Measurements from ENCODE around the gene MED20.

Gene MED20

GRCh38 chr6:41900861-41901260 is 20.1 kb downstream of the MED20 start:
- no peak for DNase-seq

- no peak for DNase-seq
Observed at GRCh38 chr6:41896281-41896680, 24.7 kb downstream of the MED20 start.

DNA sequence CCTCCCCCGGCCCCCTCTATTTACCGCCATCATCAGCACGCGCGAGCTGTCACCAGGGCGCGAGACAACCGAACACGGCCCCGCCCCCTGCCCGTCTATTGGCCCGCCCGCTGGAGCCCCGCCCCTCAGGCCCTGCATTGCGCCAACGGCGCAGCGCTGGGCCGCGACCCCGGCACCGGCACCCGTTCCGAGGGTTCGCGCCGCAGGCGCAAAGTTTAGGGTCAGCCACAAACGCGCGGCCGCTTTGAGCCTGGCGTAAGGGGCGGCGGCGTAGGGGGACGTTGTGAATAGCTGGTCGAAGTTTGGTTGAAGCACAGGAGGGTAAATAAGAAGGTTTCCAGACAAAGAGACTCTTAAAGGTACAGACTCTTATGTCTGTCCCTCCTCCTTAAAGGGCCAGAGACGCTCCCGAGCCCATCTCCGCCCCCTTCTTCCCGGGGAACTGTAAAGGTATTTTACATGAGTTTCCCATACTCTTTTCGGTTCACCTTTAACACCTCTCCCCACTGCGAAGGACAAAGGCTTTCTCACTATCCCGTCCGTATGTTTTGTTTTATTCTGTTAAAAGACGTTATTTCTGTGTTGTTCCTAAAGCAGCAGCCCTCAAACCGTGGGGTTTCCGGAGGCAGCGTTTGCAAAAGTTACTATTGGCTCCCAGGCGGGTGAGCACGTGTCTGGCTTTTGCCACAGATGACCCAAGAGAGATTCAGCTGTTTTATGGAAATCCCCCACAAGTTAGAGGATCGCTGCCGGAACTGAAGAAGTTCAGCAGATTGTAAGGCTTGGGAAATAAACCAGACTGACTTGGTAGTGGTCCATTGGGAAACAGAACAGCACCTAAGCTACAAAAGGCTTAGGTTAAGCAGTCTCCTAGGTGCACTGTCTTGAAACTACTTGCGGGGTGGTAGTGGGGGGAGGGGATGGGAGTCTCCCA is 25.4 kb downstream of the MED20 start, which contains the start of gene USP49:
USP49 (minus strand) TSS at position 76 of the 934 bp plus-strand sequence. CDS start 88,392 bp downstream, outside the sequence.
- DNase-seq, result peak; percentile 93

- DNase-seq, result no peak
Observed at GRCh38 chr6:41894366-41895299, 26.3 kb downstream of the MED20 start.

DNA sequence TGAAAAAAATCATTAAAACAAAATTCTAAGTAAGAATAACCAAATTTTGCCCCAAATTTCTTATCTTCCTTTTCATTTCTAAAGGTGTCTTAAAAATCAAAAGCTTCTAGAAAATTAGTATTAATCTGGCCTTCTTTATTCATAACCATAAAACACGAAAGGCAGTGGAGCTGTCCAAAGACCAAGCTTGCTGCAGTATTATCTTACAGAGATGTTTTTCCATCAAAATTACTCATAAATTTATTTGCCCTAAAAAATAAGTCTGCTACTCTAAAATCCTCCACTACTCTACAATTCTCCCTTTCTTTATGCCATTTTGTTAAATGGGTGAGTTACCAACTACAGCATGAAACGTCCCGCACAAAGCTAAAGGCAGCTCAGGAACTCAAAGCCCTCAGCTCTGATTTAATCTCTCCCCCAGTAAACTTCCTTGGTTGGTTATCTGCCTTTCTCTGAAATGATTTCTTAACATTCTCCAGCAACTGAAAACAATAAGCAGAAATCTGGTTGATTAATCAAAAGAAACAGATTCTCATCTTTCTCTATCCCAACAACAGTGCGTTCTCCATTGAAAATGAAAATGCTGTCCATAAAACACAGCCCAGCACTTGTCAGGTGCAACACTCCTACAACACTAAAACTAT is 27.9 kb downstream of the MED20 start:
- no peak for DNase-seq

DNA sequence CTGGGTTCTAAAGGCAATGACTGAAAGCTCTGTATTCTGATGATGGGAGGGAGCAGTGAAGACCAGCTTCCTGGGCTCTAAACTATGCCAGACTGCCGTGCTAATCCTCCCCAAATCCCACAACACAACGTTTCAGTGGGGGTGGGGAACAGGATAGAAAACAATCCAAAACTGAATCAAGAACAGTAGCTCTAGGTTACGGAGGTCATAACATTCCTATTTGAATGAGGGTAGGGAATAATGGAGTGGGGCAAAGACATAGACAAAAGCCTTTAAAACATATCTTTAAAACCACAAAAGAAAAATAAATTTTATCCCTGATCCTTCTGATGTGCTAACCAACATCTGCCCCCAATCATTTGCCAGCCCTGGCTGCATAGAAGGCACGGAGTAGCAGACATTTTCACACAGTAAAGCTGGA is 33.6 kb downstream of the MED20 start:
- no peak for DNase-seq

DNA sequence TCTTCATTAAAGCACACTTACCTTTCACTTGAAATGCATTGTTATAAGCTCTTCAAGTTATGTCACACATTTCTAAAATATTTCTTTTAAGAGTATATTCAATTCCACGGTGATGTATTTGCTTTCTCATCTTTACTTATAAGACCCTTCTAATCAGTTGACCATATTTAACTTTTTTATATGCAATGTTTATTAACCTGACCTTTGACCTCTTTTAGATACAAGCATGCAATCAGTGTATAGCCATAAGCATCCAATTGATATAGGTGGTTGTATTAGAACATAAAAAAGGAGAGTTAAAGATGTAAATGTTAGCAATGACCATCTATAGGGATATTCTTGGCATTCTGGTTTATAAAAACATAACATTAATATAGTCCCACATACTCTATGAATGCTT is 35.0 kb downstream of the MED20 start:
- DNase-seq, result no peak

DNA sequence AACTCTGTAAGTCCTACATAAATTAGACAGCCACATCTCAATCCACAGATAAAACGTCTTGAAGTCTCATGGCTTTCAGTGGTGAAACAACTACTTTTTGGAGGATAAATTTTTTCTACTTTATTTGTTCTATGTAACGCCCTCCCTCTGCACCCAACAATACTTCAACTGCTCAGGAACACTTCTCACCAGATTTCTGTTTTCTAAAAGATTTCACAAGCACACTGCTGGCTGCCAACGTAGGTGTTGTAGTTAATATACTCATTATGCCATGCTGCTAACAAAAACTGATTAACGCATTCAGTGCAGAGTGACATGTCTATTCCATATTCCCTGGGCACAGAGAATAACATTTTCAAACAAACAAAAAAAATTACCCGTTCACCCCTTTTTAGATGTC is 36.0 kb downstream of the MED20 start:
- DNase-seq, result no peak

GRCh38 chr6:41881506-41881905 is 39.4 kb downstream of the MED20 start:
- no peak for DNase-seq

DNA sequence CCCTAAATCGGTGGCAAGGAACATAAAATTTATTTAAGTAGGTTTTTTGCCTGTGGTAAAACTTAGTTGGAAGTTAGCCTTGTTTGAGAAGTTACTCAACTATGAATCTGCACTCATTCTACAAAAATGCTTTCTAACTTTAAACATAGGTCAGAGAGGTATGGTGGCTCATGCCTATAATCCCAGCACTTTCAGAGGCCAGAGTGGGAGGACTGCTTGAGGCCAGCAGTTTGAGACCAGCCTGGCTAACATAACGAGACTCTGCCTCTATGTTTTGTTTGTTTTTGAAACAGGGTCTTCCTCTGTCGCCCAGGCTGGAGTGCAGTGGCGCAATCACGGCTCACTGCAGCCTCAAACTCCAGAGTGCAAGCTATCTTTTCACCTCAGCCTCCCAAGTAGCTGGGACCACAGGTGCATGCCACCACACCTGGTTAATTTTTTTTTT is 42.0 kb downstream of the MED20 start:
- no peak for DNase-seq

DNA sequence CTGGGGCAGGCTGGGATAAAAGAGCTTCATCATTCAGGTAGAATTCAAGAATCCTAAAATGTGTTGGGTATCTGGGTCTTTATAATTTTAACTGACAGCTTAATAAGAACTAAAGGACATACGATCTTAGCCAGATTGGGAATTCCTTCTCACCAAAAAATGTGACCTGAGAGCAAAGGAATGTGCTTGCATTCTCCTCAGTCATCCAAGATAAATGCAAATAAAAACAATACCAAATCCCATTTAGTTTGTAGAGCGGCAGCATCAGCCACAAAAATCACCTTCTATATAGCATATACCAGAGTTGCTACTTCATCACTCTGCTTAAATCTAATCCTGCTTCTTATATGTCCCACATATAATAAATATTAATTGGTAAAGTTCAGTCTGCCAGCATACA is 42.7 kb downstream of the MED20 start:
- no peak for DNase-seq

GRCh38 chr6:41877051-41877680 is 43.8 kb downstream of the MED20 start:
- DNase-seq, result no peak

DNA sequence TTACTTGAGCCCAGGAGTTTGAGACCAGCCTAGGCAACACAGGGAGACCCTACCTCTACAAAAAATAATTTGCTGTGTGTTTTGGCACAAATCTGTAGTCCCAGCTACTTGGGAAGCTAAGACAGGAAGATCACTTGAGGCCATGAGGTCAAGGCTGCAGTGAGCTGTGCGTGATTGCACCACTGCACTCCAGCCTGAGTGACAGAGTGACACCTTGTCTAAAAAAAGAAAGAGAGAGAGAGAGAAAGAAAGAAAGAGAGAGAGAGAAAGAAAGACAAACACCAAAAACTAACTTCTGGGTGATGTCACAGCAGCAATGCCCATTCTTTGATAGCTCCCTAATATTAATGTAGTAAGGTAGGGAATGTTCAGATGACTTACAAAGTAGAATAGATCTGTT is 46.2 kb downstream of the MED20 start:
- DNase-seq, result no peak

GRCh38 chr6:41872147-41872546 is 48.8 kb downstream of the MED20 start:
- no peak for DNase-seq

- no peak for DNase-seq
Observed at GRCh38 chr6:41871691-41872090, 49.2 kb downstream of the MED20 start.

DNA sequence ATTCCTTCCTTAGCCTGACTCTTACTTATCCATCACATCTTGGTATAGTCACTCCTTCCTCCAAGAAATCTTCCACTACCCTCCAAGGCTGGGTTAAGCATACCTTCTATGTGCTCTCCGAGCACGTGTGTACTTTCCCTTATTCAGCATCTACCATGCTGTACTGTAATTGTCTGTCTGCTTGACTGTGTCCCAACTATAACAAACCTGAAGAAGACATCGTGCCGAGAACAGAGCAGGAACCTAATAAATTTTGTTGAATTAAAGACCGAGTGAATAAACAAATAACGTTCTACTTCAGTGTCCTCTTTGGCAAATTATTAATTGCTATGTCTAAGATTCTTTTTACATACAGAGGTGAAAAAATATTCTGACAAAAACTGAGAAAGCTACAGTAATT is 61.6 kb downstream of the MED20 start:
- no peak for DNase-seq

DNA sequence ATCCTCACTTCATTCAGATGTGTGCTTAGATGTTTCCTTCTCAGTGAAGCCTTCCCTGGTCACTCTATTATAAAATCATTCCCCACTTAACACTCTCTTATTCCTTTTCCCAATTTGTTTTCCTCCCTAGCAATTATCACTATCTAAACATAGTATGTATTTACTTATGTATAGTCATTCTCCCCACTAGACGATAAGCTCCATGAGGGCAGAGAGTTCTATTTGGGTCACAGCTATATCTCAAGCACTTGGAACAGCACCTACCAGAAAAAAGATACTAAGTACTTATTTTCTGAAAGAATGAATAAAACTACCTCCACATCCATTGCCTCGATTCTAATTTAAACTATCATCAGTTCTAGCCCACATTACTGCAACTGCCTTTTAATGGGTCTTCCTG is 62.2 kb downstream of the MED20 start:
- no peak for DNase-seq

Data from stimulated activated naive CD4-positive, alpha-beta T cell treated with Interleukin-2 at 50 U/mL for 16 hours (primary cell).